IPS-NIHi7 (cell line): Measurements from ENCODE around the gene CD226.

ENCODE experiments used
- DNase-seq: peaks from one replicate; pipeline ENCODE4 v3.0.0; 2012; ENCODE audit warnings: mixed read lengths; ENCODE audit errors: extremely low spot score

The CD226 gene

DNA sequence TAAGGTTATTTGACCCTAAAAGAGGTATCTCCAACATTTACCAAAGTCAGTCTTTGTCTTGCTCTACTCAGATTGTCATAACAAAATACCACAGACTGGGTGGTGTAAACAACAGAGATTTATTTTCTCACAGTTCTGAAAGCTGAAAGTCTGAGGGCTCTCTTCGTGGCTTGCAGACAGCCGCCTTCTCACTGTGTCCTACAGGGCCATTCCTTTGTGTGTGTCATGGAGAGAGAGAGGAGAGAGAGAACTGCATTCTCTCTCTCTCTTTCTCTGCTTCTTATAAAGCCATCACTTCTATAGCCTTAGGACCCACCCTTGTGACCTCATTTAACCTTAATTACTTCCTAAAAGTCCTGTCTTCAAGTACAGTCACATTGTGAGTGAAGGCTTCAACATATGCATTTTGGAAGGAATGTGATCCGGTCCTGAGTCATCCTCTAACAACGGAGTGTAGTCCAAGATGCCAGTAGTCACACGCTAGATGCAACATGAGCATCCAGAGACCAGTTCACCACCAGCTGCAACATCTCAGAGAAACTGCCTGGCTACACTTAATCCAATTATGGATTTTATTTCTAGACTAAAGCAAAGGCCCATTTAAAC lies 130.2 kb downstream of the CD226 start:
- no peak for DNase-seq

DNA sequence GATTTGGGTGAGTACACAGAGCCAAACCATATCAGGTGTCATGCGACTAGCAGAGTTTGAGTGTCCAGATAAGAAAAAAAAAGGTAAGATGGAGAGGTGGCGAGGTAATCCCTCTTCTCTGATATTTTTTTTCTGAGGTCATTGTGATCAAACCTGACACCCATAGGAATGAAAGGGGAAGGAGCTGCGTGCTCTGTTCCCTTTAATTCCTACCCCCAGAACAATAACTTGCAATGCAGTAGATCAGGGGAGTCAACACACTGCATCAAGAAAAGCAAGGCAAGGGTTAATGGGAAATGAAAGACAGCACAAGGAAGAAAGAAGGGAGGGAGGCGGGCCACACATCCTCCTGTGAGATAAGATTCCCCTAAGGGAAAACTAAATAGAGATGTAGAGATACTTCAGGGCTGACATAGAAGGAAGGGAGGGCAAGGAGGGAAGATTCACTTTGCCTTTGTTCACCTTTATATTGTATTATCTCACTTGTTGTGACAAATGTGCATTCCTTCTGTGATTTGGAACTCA lies 132.8 kb downstream of the CD226 start:
- no peak for DNase-seq

DNA sequence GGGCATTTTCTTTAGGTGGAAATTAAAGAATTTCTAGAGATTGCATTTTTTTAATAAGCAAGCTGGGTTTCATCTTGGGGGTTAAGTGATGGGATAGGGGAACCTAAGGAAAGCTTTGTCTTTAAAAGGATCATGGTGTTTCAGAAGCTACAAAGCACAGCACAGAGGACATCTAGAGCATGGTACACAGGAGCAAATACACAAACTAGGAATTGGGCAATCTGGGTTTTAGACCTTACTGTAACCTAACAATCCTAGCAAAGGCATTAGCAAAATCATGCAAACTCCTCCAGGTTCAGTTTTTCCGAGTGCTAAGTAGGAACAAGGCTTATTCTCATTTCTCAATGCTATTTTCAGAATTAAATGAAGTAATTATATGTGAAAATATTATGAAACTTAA lies 134.1 kb downstream of the CD226 start:
- DNase-seq = no peak

DNA sequence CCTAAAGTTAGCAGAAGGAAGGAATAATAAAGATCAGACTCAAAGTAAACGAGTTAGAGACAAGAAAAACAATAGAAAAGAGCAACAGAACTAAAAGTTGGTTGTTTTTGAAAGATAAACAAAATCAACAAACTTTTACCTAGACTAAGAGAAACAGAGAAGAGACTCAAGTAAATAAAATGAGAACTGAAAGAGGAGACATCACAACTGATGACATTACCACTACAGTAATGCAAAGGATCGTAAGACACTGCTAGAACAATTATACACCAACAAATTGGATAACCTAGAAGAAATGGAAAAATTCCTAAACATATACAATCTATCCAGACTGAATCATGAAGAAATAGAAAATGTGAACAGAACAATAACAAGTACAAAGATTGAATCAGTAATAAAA lies 139.3 kb downstream of the CD226 start:
- no peak for DNase-seq

DNA sequence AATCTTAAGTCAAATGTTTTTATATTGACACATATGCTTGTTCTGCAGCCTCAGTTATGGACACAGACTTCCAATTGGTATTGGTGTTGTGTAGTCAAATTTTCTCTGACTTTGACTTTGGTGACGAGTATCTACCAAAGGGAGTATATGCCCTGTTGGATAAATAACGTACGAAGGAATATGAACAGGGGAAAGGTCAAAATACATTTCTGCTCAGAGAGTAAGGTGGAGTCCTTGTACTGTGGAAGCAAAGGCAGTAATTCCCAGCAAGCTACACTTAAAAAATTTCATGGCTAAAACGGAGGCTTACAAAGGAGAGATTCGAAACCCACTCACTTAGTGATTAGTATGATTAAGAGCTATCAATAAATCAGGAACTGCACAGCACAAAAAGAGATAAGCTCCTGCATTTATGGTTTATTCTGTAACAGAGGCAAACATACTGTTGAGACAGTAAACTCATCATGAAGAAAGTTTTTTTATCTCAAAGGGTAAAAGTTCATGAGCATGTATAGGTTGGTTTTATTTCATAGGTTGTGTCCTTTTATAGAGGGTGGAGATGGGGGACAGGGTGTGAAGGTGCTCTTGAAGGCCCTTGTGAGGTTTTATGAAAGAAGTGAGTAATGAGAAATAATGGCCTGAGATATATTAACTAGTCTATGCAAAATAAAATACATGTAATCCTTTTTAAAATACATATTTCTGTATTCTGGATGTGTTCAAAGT lies 142.7 kb downstream of the CD226 start:
- no peak for DNase-seq
